HepG2 (cell line): ENCODE data around the gene APOBEC3H. TPM values are rescaled to one million over a fixed set of nuclear protein-coding genes. Genes with fewer than 3 reads are reported as not detected.
A peak's percentile ranks its signal among the peaks of the same experiment; 100 is the strongest.

Experiments used
- ATAC-seq: fragments of 200-7000 bp; cut with Tn5 transposase; 3 replicates; pipeline ENCODE4 v1.9.1; 2020; ENCODE audit warnings: mild to moderate bottlenecking, moderate library complexity
- BruUV-seq: library from RNA; stranded (reverse); fragments of 400-500 nt; replicated peaks from 2 replicates; lab custom pipeline; 2021; lab: Mats Ljungman, UMichigan
- CTCF ChIA-PET: fragments of 300-600 bp; formaldehyde crosslinking; extraction: SDS; loops from one replicate; lab custom pipeline; 2021; ENCODE audit warnings: low total read pairs, inconsistent platforms, low intra/inter-chr PET ratio; lab: Yijun Ruan, JAX
- POLR2A ChIA-PET: fragments of 350-600 bp; sonication (Branson Sonifier 250); formaldehyde crosslinking; loops from one replicate; lab custom pipeline; 2020; ENCODE audit warnings: antibody characterized with exemption, inconsistent platforms; lab: Yijun Ruan, JAX
- DNase-seq: peaks from one replicate; pipeline ENCODE4 v3.0.0-alpha.2; 2015; ENCODE audit warnings: low spot score
- FAIRE-seq: peaks from 3 replicates; lab custom pipeline; 2011; peaks lifted over from hg19 to GRCh38; lab: Jason Lieb, UNC
- H2AFZ ChIP-seq: one replicate; pipeline ENCODE4 v1.6.1; 2011; ENCODE audit warnings: low read length, inconsistent platforms
- H3K27ac ChIP-seq: fragments of 300-600 bp; 3 replicates; pipeline ENCODE4 v1.8.0; 2011; ENCODE audit warnings: mixed run types, mild to moderate bottlenecking, mixed read lengths, low read length, inconsistent platforms; ENCODE audit not compliant: insufficient read depth; ENCODE audit errors: extremely low read length
- H3K27me3 ChIP-seq, 2 experiments: fragments of 200-600 bp in 1 of 2; 2 replicates in 1 of 2; 3 replicates in 1 of 2; pipeline versions ENCODE4 v1.6.0 to v1.8.0; 2011; ENCODE audit warnings: low read length in 2 of 2, mild to moderate bottlenecking in 2 of 2, moderate library complexity in 2 of 2, inconsistent platforms in 1 of 2; ENCODE audit not compliant: insufficient read depth in 2 of 2, control insufficient read depth in 1 of 2
- H3K36me3 ChIP-seq, 2 experiments: fragments of 200-600 bp in 1 of 2; replicated peaks in 1 of 2; 2 replicates in 1 of 2; 3 replicates in 1 of 2; pipeline versions ENCODE4 v1.5.1 to v1.8.0; 2011; ENCODE audit warnings: low read length in 2 of 2, inconsistent platforms in 1 of 2; ENCODE audit not compliant: insufficient read depth in 2 of 2, control insufficient read depth in 1 of 2
- H3K4me1 ChIP-seq: 2 replicates; pipeline ENCODE4 v1.5.1; 2012; ENCODE audit warnings: low read length, inconsistent platforms; ENCODE audit not compliant: insufficient read depth
- H3K4me2 ChIP-seq: 2 replicates; pipeline ENCODE4 v1.6.0; 2011; ENCODE audit warnings: low read depth, low read length, inconsistent platforms
- H3K4me3 ChIP-seq, 3 experiments: fragments of 200-600 bp in 1 of 3; sonication (generic), shearing (Covaris generic) in 1 of 3; replicated peaks in 1 of 3; 2 replicates each; pipeline ENCODE4 v1.5.1; 2011 to 2016; ENCODE audit warnings: low read length in 3 of 3, inconsistent platforms in 2 of 3, low read depth in 2 of 3, mild to moderate bottlenecking in 2 of 3, control low read depth in 1 of 3, mixed read lengths in 1 of 3; ENCODE audit not compliant: insufficient read depth in 1 of 3
- H3K79me2 ChIP-seq: one replicate; pipeline ENCODE4 v1.6.1; 2011; ENCODE audit warnings: low read length, inconsistent platforms; ENCODE audit not compliant: insufficient read depth
- H3K9ac ChIP-seq: 2 replicates; pipeline ENCODE4 v1.6.0; 2011; ENCODE audit warnings: mild to moderate bottlenecking, low read depth, low read length, inconsistent platforms; ENCODE audit not compliant: insufficient read depth
- H3K9me3 ChIP-seq: 2 replicates; pipeline ENCODE4 v1.5.1; 2012; ENCODE audit warnings: mild to moderate bottlenecking, low read length
- H4K20me1 ChIP-seq: 2 replicates; pipeline ENCODE4 v1.6.0; 2011; ENCODE audit warnings: inconsistent platforms, mild to moderate bottlenecking, low read length, moderate library complexity; ENCODE audit not compliant: insufficient read depth
- CREM ChIP-seq, 2 experiments: sonication (generic) in 1 of 2; formaldehyde crosslinking in 1 of 2; IDR thresholded peaks; 2 replicates each; pipeline versions ENCODE4 v1.4.0 to v1.6.1; 2016 to 2020; ENCODE audit warnings: antibody characterized with exemption in 1 of 2, mild to moderate bottlenecking in 1 of 2, missing genetic modification reagents in 1 of 2
- KDM3A ChIP-seq: IDR thresholded peaks from 2 replicates; pipeline ENCODE4 v1.6.1; 2018; ENCODE audit warnings: low read depth, missing compliant biosample characterization
- KLF11 ChIP-seq: IDR thresholded peaks from 2 replicates; pipeline ENCODE4 v1.6.1; 2016; ENCODE audit warnings: missing compliant biosample characterization
- MAF1 ChIP-seq: sonication (generic); formaldehyde crosslinking; IDR thresholded peaks from 2 replicates; pipeline ENCODE4 v1.5.0; 2020; ENCODE audit warnings: missing genetic modification reagents, borderline replicate concordance
- MTF1 ChIP-seq: sonication (generic); formaldehyde crosslinking; IDR thresholded peaks from 2 replicates; pipeline ENCODE4 v1.5.0; 2020; ENCODE audit warnings: missing genetic modification reagents
- NCOR1 ChIP-seq: fragments of 200-600 bp; sonication (generic); IDR thresholded peaks from 2 replicates; pipeline ENCODE4 v1.7.0; 2017; ENCODE audit warnings: antibody characterized with exemption, low read length, borderline replicate concordance
- REPIN1 ChIP-seq: sonication (generic); formaldehyde crosslinking; IDR thresholded peaks from 2 replicates; pipeline ENCODE4 v1.8.0; 2022; ENCODE audit warnings: missing genetic modification reagents, low read depth, mild to moderate bottlenecking, borderline replicate concordance
- SNAPC2 ChIP-seq: sonication (generic); formaldehyde crosslinking; IDR thresholded peaks from 2 replicates; pipeline ENCODE4 v1.8.1; 2022; ENCODE audit warnings: mild to moderate bottlenecking, missing genetic modification reagents
- SNRNP70 ChIP-seq: fragments of 200-400 bp; formaldehyde crosslinking; IDR thresholded peaks from 2 replicates; pipeline ENCODE4 v1.6.1; 2017; ENCODE audit warnings: mild to moderate bottlenecking, low read depth, low read length, moderate library complexity
- ZBTB1 ChIP-seq: sonication (generic); formaldehyde crosslinking; IDR thresholded peaks from 2 replicates; pipeline ENCODE4 v1.4.0; 2020; ENCODE audit warnings: missing genetic modification reagents, borderline replicate concordance
- ZMYM2 ChIP-seq: sonication (generic); formaldehyde crosslinking; IDR thresholded peaks from 2 replicates; pipeline ENCODE4 v1.8.0; 2022; ENCODE audit warnings: mild to moderate bottlenecking, missing genetic modification reagents
- ZNF205 ChIP-seq: IDR thresholded peaks from 2 replicates; pipeline ENCODE4 v1.6.1; 2018; ENCODE audit warnings: missing biosample characterization, missing genetic modification reagents
- ZNF207 ChIP-seq: fragments of 450-650 bp; IDR thresholded peaks from 2 replicates; pipeline ENCODE4 v1.6.1; 2016; ENCODE audit warnings: antibody characterized with exemption, borderline replicate concordance
- ZNF350 ChIP-seq: sonication (generic); formaldehyde crosslinking; IDR thresholded peaks from 2 replicates; pipeline ENCODE4 v1.4.0; 2020; ENCODE audit warnings: mild to moderate bottlenecking, low read depth, missing genetic modification reagents, borderline replicate concordance
- ZNF431 ChIP-seq: sonication (generic); formaldehyde crosslinking; IDR thresholded peaks from 2 replicates; pipeline ENCODE4 v1.9.0; 2022; ENCODE audit warnings: missing genetic modification reagents, low read depth, mild to moderate bottlenecking, borderline replicate concordance
- ZNF616 ChIP-seq: sonication (generic); formaldehyde crosslinking; IDR thresholded peaks from 2 replicates; pipeline ENCODE4 v1.5.0; 2020; ENCODE audit warnings: low read depth, mild to moderate bottlenecking, missing genetic modification reagents
- ZZZ3 ChIP-seq: sonication (generic); formaldehyde crosslinking; IDR thresholded peaks from 2 replicates; pipeline ENCODE4 v1.4.0; 2020; ENCODE audit warnings: missing genetic modification reagents, mild to moderate bottlenecking, borderline replicate concordance
- WGBS: methylation state at CpG from one replicate; pipeline ENCODE4 v1.1.6; 2017; ENCODE audit warnings: low lambda C conversion rate; 5-methylcytosine and 5-hydroxymethylcytosine counted together
- in situ Hi-C: cut with HindIII; loops from 2 replicates; pipeline ENCODE4 v1.10.0; 2017; ENCODE audit warnings: low pct_unique_long_range_greater_than_20kb; ENCODE audit not compliant: extremely low pct_ligation_motif_present
- intact Hi-C: fragments of 100-400 bp; cut with micrococcal nuclease; formaldehyde crosslinking; loops from one replicate; pipeline ENCODE4 v1.10.0; 2022; ENCODE audit not compliant: unreplicated experiment
- polyA plus RNA-seq, 8 experiments: library from polyadenylated mRNA; depleted of rRNA in 3 of 8; stranded (reverse) in 7 of 8; unstranded in 1 of 8; fragments of >200 nt; fragmentation: Illumina TruSeq in 4 of 8; extraction: Trizol in 4 of 8; gene quantifications; 2 replicates each; pipeline versions ENCODE4 v1.2.1 to v1.2.3, GENCODE V29; 2011 to 2016; ENCODE audit warnings: low read depth in 4 of 8, missing spikeins in 1 of 8, mixed read lengths in 1 of 8; ENCODE audit not compliant: insufficient read depth in 1 of 8
- total RNA-seq, 5 experiments: library from RNA; depleted of rRNA; stranded (reverse); fragments of >200 nt; fragmentation: Illumina TruSeq; extraction: Trizol; gene quantifications; 2 replicates each; pipeline ENCODE4 v1.2.3, GENCODE V29; 2016; ENCODE audit warnings: low read depth in 1 of 5
- TF ChIP-seq, protein P1 (sequence below): IDR thresholded peaks from 2 replicates; pipeline ENCODE4 v1.6.1; 2016; ENCODE audit warnings: missing biosample characterization, missing genetic modification reagents, low read depth

Gene APOBEC3H
- total and polyA plus RNA-seq, 2 of the 13 experiments (the other 11 are each of a cell fraction or from before 2014, with no cell fraction given), result 0.18 to 0.31 TPM

DNA sequence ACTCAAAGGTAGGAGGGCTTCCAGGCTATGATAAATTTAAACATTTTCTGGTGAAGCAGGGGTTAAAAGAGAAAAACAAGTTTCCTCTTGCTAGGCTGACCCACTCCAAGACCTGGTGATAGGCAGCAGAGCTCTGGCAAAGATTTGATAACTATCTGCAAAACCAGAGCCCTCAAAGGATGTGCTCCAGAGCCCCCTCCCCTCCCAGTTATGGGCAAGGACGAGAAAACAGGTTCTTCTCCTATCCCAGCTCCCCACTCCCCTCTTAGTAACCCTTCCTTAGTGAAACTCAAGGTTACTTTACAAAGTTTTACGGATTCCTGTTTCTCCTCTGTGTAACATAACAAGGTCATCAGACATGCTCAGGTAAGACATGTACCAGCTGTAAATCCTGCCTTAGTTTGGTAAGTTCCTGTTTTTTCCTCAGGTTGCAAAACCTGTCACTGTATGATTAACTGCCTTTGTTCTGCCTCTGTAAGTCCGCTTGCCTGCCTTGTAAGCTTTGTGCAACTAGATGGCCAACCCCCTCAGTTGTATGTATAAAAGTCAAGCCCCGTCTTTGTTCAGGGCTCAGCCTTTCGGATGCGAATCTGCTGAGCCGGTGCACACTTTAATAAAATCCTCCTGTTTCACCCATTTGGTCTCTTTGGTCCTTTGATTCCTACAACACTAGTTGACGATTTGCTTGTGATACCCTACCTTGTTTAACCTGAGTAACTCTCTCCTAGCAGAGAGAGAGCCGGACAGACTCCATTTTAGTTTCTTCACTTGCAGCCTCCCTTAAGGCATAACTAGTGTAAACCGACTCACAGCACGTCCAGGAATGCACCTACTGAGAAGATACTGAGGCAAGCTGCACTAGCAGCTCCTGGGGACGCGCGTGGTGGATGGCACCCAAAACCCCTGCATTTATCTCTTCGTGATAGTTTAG is 13.9 kb downstream of the APOBEC3H start (continued):
- peak; percentile 63; the same call in 1 of the 2 replicates for TF ChIP-seq ZNF431 (CRISPR knock-in tag)

DNA sequence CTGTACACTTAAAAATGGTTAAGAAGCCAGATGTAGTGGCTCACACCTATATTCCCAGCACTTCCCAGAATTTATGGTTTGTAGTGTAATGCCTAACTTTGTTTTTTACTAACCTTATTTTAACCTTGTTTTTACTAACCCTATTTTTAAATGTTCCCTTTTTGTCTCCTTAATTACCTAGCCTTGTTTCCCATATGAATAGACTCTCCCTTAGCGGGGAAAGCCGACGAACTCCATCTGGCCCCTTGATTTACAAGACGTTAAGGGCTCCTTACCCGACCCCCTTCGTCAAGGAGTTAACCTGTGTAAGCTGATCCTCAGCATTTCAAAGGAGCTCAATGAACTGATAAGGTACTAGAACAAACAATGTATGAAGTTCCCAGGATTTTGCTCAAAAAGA is 17.1 kb downstream of the APOBEC3H start:
- Histone ChIP-seq H3K4me2 (no peak overlapping the region), H3K9ac (no peak overlapping the region)
- FAIRE-seq, result no peak

More for the DNA sequence above, 17.1 kb downstream of the APOBEC3H start:
- intact Hi-C loops, result no loop called here
- Histone ChIP-seq H3K36me3 (no peaks in the 10 kb centered on the region), H3K9me3 (no peaks in the 10 kb centered on the region), H2AFZ (no peak overlapping the region)
- BruUV-seq, result no TSS peak
- CTCF ChIA-PET, result no interaction called here
- TF ChIP-seq MTF1 (no peak), ZNF207 (no peak), ZNF616 (CRISPR knock-in tag) (no peak), SNAPC2 (CRISPR knock-in tag) (no peak), CREM (IDR thresholded peaks at IDR 0.05) (no peak), CREM (CRISPR knock-in tag; IDR thresholded peaks at IDR 0.05) (no peak), NCOR1 (no peak), SNRNP70 (no peak), KDM3A (CRISPR knock-in tag) (no peak), KLF11 (CRISPR knock-in tag) (no peak), ZNF205 (CRISPR knock-in tag) (no peak), ZBTB1 (no peak), MAF1 (CRISPR knock-in tag) (no peak), REPIN1 (CRISPR knock-in tag) (no peak), ZNF350 (CRISPR knock-in tag) (no peak), ZMYM2 (CRISPR knock-in tag) (no peak), ZZZ3 (CRISPR knock-in tag) (no peak)
- TF ChIP-seq, protein P1, sequence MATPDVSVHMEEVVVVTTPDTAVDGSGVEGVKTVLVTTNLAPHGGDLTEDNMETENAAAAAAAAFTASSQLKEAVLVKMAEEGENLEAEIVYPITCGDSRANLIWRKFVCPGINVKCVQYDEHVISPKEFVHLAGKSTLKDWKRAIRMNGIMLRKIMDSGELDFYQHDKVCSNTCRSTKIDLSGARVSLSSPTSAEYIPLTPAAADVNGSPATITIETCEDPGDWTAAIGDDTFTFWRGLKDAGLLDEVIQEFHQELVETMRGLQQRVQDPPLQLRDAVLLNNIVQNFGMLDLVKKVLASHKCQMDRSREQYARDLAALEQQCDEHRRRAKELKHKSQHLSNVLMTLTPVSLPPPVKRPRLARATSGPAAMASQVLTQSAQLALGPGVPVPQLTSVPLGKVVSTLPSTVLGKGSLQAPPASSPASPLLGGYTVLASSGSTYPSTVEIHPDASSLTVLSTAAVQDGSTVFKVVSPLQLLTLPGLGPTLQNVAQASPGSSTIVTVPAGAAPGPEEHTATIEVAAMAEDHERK (CRISPR knock-in tag), result no peak
- TF ChIP-seq, all 625 proteins: peak for 0
- DNase-seq (no peak), ATAC-seq (no peak)
- WGBS, result 25% methylated on average over 6 of the region's 6 CpGs
- in situ Hi-C loops, result no loop called here
- peaks cover 21% of the 10 kb centered on the region for H3K4me1 ChIP-seq
- H3K4me3 ChIP-seq, result no peak overlapping the region
- H4K20me1 ChIP-seq, result no peaks in the 10 kb centered on the region
- POLR2A ChIA-PET, result no interaction called here
- no peaks in the 10 kb centered on the region for H3K79me2 ChIP-seq
- H3K27me3 ChIP-seq, result peaks cover 0 to 15% of the 10 kb centered on the region in 2 experiments; a peak in 2 of 5 replicates
- no peak overlapping the region for H3K27ac ChIP-seq
